ENCODE measurements around the gene NATD1. TPM values are rescaled to one million over a fixed set of nuclear protein-coding genes. Genes with fewer than 3 reads are reported as not detected.

Gene NATD1
- total and polyA plus RNA-seq, 2 experiments from 2014 or later: 2.1 to 8.1 TPM

- DNase-seq (ENCODE audit: low spot score): no peak
- Mint-ChIP-seq H3K27ac (peak overlapping the region; percentile 93), H3K9me3 (no peaks in the 10 kb centered on the region), H3K4me1 (peaks cover 37% of the 10 kb centered on the region), H3K36me3 (ENCODE audit: low read depth) (peaks cover 18% of the 10 kb centered on the region), H3K27me3 (ENCODE audit: insufficient read depth, low read depth, poor library complexity) (peaks cover 2% of the 10 kb centered on the region), H3K4me3 (peak overlapping the region; percentile 98)
- H4K20me1 ChIP-seq (replicated peaks; ENCODE audit: insufficient read depth): peaks cover 39% of the 10 kb centered on the region
- H3K27me3 ChIP-seq (ENCODE audit: insufficient read depth): no peaks in the 10 kb centered on the region
- peaks cover 21% of the 10 kb centered on the region for H3K4me1 ChIP-seq (ENCODE audit: insufficient read depth)
- peak overlapping the region; percentile 98 for H3K4me3 ChIP-seq
- H3K27ac ChIP-seq (ENCODE audit: low read depth): peak overlapping the region; percentile 95; the same call in 1 of the 2 replicates
- no peak overlapping the region for H2AFZ ChIP-seq
- H3K9me2 ChIP-seq (ENCODE audit: insufficient read depth): no peaks in the 10 kb centered on the region
- H3K4me2 ChIP-seq: peak overlapping the region; percentile 95
- peaks cover 6% of the 10 kb centered on the region for H3F3A ChIP-seq (replicated peaks; ENCODE audit: low read depth)
- no peak for ATAC-seq
- H3K36me3 ChIP-seq (ENCODE audit: insufficient read depth): peaks cover 6% of the 10 kb centered on the region; the same call in 1 of the 2 replicates
- TF ChIP-seq ZNF462 (CRISPR knock-in tag; IDR thresholded peaks at IDR 0.05) (no peak), POLR2AphosphoS5 (IDR thresholded peaks at IDR 0.05; ENCODE audit: low read depth) (no peak)
- peaks cover 70% of the 10 kb centered on the region for H3K79me2 ChIP-seq (replicated peaks; ENCODE audit: insufficient read depth)
These were observed 40.2 kb downstream of the NATD1 start for GRCh38 chr17:21212826-21213637.

DNA sequence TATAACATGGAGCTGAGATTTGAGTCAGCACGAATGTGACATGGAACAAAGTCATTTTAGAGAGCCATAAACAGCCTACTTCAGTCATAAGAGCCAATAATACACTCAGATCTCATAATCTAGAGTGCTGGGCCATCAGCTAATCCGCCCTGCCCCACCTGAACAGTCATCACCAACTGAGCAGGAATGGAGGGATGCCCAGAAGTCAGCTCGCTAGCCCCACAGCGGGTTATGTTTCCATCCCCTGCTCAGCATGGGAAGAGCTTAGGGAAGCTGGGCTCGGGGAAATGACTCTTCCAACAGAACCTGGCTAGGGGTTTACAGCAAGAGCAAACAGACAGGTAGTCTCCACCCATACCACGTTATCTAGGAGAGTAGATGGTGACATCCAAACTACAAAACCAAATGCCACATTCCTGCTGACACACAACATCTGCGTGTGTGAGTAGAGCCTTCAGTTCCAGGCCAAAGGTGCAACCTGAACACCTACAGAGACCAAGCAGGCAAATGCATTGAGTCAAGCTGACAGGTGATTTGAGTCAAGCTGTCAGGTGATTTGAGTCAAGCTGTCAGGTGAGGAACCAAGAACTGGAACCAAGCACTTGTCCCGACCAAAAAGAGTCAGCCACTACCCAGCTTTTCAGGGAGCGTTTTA, 41.3 kb downstream of the NATD1 start:
- Histone ChIP-seq H3K27ac (ENCODE audit: low read depth) (no peak overlapping the region), H4K20me1 (replicated peaks; ENCODE audit: insufficient read depth) (peaks cover 44% of the 10 kb centered on the region), H3K4me2 (peak overlapping the region; percentile 95), H3K4me3 (peak overlapping the region; percentile 98), H2AFZ (no peak overlapping the region), H3K27me3 (ENCODE audit: insufficient read depth) (no peaks in the 10 kb centered on the region), H3K4me1 (ENCODE audit: insufficient read depth) (peaks cover 21% of the 10 kb centered on the region), H3K79me2 (replicated peaks; ENCODE audit: insufficient read depth) (peaks cover 81% of the 10 kb centered on the region), H3F3A (replicated peaks; ENCODE audit: low read depth) (peaks cover 6% of the 10 kb centered on the region), H3K36me3 (ENCODE audit: insufficient read depth) (peaks cover 6% of the 10 kb centered on the region; the same call in 1 of the 2 replicates), H3K9me2 (ENCODE audit: insufficient read depth) (no peaks in the 10 kb centered on the region)
- H3K27ac Mint-ChIP-seq: no peak overlapping the region; the same call in 1 of the 2 replicates
- peaks cover 2% of the 10 kb centered on the region for H3K27me3 Mint-ChIP-seq (ENCODE audit: insufficient read depth, low read depth, poor library complexity)
- DNase-seq (ENCODE audit: low spot score) (no peak), ATAC-seq (no peak)
- peaks cover 24% of the 10 kb centered on the region for H3K36me3 Mint-ChIP-seq (ENCODE audit: low read depth)
- H3K4me1 Mint-ChIP-seq: peaks cover 32% of the 10 kb centered on the region
- no peaks in the 10 kb centered on the region for H3K9me3 Mint-ChIP-seq
- H3K4me3 Mint-ChIP-seq: peak overlapping the region; percentile 98
- TF ChIP-seq EZH2phosphoT487 (IDR thresholded peaks at IDR 0.05; ENCODE audit: unreplicated experiment) (no peak), ZNF462 (CRISPR knock-in tag; IDR thresholded peaks at IDR 0.05) (no peak)

Data from GM23338 (cell line).